BLaER1 (cell line): ENCODE results near the gene SMC6.

ENCODE experiments used
- H3K27ac ChIP-seq: shearing (Covaris generic); formaldehyde crosslinking; 2 replicates; pipeline ENCODE4 v1.8.1; 2022
- H3K27me3 ChIP-seq: shearing (Covaris generic); formaldehyde crosslinking; 2 replicates; pipeline ENCODE4 v1.8.1; 2022
- H3K36me3 ChIP-seq: shearing (Covaris generic); formaldehyde crosslinking; 2 replicates; pipeline ENCODE4 v1.8.1; 2022
- H3K4me1 ChIP-seq: shearing (Covaris generic); formaldehyde crosslinking; 2 replicates; pipeline ENCODE4 v1.8.1; 2022
- H3K4me2 ChIP-seq: shearing (Covaris generic); formaldehyde crosslinking; 2 replicates; pipeline ENCODE4 v1.8.1; 2022
- H3K4me3 ChIP-seq: shearing (Covaris generic); formaldehyde crosslinking; 2 replicates; pipeline ENCODE4 v1.8.1; 2022
- H3K9ac ChIP-seq: shearing (Covaris generic); formaldehyde crosslinking; 2 replicates; pipeline ENCODE4 v1.8.1; 2022
- H3K9me3 ChIP-seq: shearing (Covaris generic); formaldehyde crosslinking; 2 replicates; pipeline ENCODE4 v1.8.1; 2022
- H4K20me1 ChIP-seq: shearing (Covaris generic); formaldehyde crosslinking; 2 replicates; pipeline ENCODE4 v1.8.1; 2022
- Cebpa-rat ChIP-seq: shearing (Covaris generic); IDR thresholded peaks from 2 replicates; pipeline ENCODE4 v1.8.1; 2022

Gene SMC6, protein sequence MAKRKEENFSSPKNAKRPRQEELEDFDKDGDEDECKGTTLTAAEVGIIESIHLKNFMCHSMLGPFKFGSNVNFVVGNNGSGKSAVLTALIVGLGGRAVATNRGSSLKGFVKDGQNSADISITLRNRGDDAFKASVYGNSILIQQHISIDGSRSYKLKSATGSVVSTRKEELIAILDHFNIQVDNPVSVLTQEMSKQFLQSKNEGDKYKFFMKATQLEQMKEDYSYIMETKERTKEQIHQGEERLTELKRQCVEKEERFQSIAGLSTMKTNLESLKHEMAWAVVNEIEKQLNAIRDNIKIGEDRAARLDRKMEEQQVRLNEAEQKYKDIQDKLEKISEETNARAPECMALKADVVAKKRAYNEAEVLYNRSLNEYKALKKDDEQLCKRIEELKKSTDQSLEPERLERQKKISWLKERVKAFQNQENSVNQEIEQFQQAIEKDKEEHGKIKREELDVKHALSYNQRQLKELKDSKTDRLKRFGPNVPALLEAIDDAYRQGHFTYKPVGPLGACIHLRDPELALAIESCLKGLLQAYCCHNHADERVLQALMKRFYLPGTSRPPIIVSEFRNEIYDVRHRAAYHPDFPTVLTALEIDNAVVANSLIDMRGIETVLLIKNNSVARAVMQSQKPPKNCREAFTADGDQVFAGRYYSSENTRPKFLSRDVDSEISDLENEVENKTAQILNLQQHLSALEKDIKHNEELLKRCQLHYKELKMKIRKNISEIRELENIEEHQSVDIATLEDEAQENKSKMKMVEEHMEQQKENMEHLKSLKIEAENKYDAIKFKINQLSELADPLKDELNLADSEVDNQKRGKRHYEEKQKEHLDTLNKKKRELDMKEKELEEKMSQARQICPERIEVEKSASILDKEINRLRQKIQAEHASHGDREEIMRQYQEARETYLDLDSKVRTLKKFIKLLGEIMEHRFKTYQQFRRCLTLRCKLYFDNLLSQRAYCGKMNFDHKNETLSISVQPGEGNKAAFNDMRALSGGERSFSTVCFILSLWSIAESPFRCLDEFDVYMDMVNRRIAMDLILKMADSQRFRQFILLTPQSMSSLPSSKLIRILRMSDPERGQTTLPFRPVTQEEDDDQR

DNA sequence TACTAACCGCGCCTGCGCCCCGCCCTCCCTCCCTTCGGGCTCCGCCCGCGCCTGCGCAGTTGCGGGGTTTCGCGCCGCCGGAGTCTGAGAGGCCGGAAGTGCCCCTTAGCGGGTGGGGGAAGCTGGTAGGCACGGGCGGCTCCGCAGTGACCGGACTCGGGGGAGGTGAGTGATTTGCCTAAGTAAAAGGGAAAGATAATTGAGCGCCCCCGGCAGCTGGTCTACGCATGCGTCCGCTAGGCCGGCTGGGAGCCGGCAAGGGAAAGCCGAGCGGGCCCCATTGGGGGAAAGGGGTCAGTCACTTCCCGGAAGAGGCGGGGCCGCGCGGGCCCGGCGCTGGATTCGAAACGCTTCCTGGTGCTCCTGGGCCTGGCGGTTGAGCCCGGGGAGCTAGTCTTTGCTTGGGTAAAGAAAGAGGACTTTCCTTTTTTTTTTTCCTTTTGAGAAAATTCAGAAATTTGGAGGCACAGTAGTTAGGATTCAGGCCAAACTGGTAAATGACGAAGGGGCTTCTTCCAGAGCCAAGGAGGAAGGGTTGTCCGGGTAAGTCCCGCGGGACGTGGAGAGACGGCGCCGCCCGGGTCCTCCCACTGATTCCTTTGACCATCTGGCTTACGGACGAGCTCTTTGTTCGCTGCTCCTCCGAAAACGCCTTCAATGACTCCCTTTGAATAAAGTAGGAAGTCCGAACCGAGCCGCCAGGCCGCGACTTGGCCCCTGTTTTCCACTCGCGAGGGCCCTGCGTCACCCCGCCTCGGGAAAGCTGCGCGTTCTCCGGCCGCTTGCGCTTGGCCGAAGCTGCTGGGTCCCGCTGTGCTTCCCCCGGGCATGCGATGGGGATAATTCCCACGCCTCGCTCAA lies at the start of gene SMC6, which contains the start of gene GEN1:
TSS of gene SMC6 (minus strand) at position 8 of the 861 bp plus-strand sequence. CDS start 7,864 bp downstream, outside the sequence.
TSS of gene GEN1 (plus strand) at position 336 of the 861 bp plus-strand sequence. CDS start 5,806 bp downstream, outside the sequence.
- TF ChIP-seq Cebpa-rat = no peak
- Histone ChIP-seq H3K4me3 (peak within 1 kb of the TSS; percentile 95), H3K4me2 (peak within 1 kb of the TSS; percentile 90), H3K27me3 (no peaks in the 10 kb centered on the region), H3K27ac (peak within 1 kb of the TSS; percentile 96), H4K20me1 (no peaks in the 10 kb centered on the region), H3K9me3 (no peaks in the 10 kb centered on the region), H3K4me1 (peaks cover 82% of the 10 kb centered on the region), H3K36me3 (no peaks in the 10 kb centered on the region), H3K9ac (peak within 1 kb of the TSS; percentile 93)

DNA sequence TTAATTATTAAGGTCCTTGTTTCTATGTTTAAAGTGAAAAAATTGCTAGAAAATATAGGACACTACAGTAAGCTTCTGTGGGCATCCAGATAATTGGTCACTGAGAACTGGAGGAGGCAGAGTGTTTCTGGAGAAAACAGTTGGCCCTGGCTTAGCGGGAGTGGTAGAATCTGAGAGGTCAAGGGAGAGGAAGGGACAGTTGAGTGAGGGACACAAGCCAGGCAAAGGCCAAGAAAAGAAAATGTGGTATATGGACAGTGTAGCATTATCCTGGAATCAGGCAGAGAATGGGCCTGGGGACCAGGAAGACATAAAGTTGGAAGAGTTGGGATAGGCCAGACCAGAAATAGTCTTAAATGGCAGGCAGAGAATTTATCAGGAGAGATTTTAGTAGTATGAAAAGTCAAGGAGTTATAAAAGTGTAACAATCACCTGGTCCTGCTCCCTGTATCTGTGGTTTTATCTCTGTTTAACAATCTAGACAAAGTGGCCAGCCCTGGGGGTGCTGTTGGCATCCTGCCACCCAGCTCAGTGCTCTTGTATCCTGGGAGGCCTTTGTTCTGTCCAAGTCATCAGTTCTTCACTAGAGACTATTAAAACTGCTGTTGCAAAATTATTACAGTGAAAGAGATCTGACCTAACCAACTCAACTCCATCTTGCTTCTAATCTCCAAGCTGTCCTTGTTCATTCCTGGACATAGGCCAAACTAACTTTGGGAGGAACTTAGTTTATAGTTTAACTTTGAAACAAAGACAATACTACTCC lies 47.3 kb upstream of the SMC6 start:
- no peaks in the 10 kb centered on the region for H3K36me3 ChIP-seq
- H3K4me1 ChIP-seq = peaks cover 83% of the 10 kb centered on the region
- H3K9ac ChIP-seq = no peak overlapping the region
- H4K20me1 ChIP-seq = no peaks in the 10 kb centered on the region
- no peak for TF ChIP-seq Cebpa-rat
- no peaks in the 10 kb centered on the region; the same call in 1 of the 2 replicates for H3K9me3 ChIP-seq
- no peaks in the 10 kb centered on the region for H3K27me3 ChIP-seq
- H3K27ac ChIP-seq = peak overlapping the region; percentile 48; the same call in 1 of the 2 replicates
- H3K4me2 ChIP-seq = peak overlapping the region; percentile 60
- H3K4me3 ChIP-seq = no peak overlapping the region

DNA sequence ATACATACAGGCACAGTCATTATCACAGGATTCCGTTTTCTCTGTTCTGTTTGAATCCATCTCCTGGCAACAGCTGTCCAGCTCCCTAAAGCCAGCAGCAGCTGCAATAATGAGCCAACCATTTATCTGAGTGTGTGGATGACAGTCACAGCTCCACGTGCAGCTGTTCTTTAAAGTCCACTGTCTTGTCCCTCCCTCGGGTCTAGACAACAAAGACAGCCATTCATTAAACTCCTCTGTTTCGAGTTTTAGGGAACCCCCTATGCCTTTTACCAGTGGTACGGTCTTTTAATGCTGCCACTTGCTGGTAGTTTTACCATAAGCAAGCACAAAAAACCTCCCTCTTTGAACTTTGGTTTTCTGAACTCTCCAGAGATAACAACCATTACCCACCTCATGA lies 46.6 kb upstream of the SMC6 start:
- TF ChIP-seq Cebpa-rat = no peak
- Histone ChIP-seq H3K4me1 (peaks cover 83% of the 10 kb centered on the region), H3K4me2 (peak overlapping the region; percentile 60), H4K20me1 (no peaks in the 10 kb centered on the region), H3K36me3 (no peaks in the 10 kb centered on the region), H3K9me3 (no peaks in the 10 kb centered on the region; the same call in 1 of the 2 replicates), H3K27me3 (no peaks in the 10 kb centered on the region), H3K4me3 (no peak overlapping the region), H3K27ac (peak overlapping the region; percentile 48; the same call in 1 of the 2 replicates), H3K9ac (no peak overlapping the region)

DNA sequence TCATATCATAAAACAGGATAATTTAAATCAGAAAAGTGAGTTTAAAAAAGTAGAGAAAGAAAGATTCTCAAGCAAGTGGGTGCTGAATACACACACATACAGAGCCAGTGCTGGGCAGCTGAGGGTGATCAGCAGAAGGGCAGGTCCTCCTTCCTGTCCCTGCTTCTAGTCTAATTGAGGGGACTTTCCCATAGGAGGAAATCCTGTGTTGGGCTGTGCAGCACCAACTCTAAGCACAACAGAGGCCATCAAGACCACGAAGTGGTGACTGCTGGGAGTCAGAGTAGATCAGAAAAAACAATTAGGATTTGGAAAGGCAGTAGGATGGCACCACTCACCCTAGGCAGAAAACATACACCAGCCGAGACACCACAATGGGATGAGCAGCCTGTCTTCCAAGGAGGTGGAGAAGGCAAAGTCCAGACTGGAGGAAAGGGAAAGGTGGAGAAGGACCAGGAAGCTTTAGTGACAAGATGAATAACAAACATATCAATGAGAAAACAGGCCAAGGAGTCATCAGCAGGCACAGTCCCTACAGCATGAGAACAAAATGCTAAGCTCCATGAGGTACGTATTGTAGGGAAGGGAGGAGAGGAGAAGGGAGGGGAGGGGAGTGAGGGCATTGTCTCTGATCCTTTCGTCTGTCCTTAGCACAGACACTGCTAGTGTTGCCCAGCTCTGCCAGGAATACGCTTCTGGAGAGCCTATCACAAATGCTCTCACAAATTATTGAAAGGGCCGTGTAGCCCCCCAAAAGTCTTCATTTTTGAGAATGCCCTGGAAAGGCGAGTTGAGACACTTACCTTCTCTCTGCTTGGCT lies 45.9 kb upstream of the SMC6 start:
- Histone ChIP-seq H3K9ac (no peak overlapping the region; the same call in 1 of the 2 replicates), H3K27me3 (no peaks in the 10 kb centered on the region), H3K27ac (peak overlapping the region; percentile 48), H3K4me3 (no peak overlapping the region), H3K36me3 (no peaks in the 10 kb centered on the region), H3K4me1 (peaks cover 83% of the 10 kb centered on the region), H4K20me1 (no peaks in the 10 kb centered on the region), H3K4me2 (peak overlapping the region; percentile 60), H3K9me3 (no peaks in the 10 kb centered on the region; the same call in 1 of the 2 replicates)
- TF ChIP-seq Cebpa-rat = no peak

DNA sequence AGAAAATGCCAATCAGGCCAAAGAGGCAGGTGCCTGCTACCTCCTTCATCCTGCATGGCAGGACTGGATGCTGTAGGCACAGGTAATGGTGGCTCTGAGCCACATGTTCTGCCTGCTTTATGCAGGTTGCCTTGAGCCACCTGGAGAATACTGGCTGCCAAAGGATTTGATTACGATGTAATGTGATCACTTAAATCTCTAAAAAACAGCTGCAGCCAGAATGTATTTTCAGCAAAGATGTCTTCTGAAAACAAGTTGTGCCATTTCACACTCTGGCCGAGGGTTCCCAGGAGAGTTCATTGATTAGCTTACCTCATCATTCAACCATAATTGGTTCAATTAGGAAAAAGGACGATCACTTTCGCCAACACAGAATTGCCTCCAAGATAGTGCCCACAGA lies 44.7 kb upstream of the SMC6 start:
- H3K4me1 ChIP-seq = peaks cover 83% of the 10 kb centered on the region
- no peak overlapping the region for H3K4me3 ChIP-seq
- no peaks in the 10 kb centered on the region for H3K36me3 ChIP-seq
- H3K9me3 ChIP-seq = no peaks in the 10 kb centered on the region; the same call in 1 of the 2 replicates
- TF ChIP-seq Cebpa-rat = no peak
- H3K27me3 ChIP-seq = no peaks in the 10 kb centered on the region
- H3K9ac ChIP-seq = no peak overlapping the region
- H3K27ac ChIP-seq = no peak overlapping the region
- no peak overlapping the region for H3K4me2 ChIP-seq
- no peaks in the 10 kb centered on the region for H4K20me1 ChIP-seq

DNA sequence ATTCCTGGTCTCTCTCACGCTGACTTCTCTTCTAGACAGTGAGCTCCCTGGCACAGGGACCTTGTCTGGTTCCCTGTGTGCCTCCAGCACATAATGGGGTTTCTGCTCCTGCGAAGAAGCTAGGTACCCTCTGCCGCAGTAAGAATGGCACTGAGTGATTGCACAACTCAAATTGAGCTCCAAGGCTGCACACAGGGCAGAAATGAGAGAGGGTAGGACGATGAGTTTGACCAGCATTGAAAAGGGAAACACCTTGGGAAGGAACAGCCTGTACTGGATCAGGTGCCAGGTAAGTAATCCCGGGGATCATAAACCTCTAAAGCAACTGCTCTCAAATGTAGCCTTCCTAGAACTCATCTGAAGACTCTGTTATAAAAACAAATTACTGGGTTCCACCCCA lies 41.7 kb upstream of the SMC6 start:
- Histone ChIP-seq H3K36me3 (no peaks in the 10 kb centered on the region), H3K4me1 (peaks cover 82% of the 10 kb centered on the region), H3K4me3 (no peak overlapping the region), H3K27me3 (no peaks in the 10 kb centered on the region), H4K20me1 (no peaks in the 10 kb centered on the region), H3K9ac (no peak overlapping the region), H3K27ac (no peak overlapping the region; the same call in 1 of the 2 replicates), H3K4me2 (peak overlapping the region; percentile 36; the same call in 1 of the 2 replicates), H3K9me3 (no peaks in the 10 kb centered on the region)
- TF ChIP-seq Cebpa-rat = 0 out of 2 replicates have a peak, but pooled peaks have one; percentile 28

DNA sequence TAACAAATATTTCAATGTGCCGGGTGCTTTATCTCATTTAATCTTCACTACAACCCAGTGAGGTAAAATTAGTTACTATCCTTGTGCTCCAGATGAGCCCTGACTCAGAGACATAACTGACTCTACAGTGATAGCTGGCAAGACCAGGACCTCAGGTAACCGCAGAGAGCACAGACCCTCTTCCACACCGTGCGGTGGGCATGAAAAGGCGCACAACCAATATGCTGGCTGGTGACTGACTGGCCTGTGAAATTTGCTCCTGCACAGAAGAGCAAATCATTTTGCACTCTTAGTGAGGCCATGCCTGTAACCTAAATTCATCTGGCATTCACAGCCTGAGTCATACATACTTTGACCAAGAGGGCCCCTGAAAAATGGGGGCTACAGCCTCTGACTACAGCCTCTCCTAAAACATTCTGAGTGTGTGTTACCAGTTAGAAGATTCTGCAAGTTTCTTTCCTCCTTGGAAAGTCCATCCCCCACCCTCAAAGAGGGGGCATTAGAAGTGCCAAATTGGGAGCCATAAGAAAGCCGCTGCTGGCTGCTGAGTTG lies 40.3 kb upstream of the SMC6 start:
- Histone ChIP-seq H3K9ac (peak overlapping the region; percentile 36; the same call in 1 of the 2 replicates), H3K4me3 (no peak overlapping the region), H3K36me3 (no peaks in the 10 kb centered on the region), H4K20me1 (no peaks in the 10 kb centered on the region), H3K27me3 (no peaks in the 10 kb centered on the region), H3K4me1 (peaks cover 67% of the 10 kb centered on the region), H3K4me2 (peak overlapping the region; percentile 79), H3K27ac (peak overlapping the region; percentile 71), H3K9me3 (no peaks in the 10 kb centered on the region)
- TF ChIP-seq Cebpa-rat = no peak
